ENCODE measurements around the gene OSER1.
"Not testable (repeated sequence)": the region's sequence is repeated elsewhere in the genome, so short reads cannot be mapped to it uniquely, and the experiment has no call there.

OSER1 gene

GRCh38 chr20:44199877-44200276 is 10.7 kb downstream of the OSER1 start:
- no peak for FAIRE-seq

- no peak for FAIRE-seq
Measured at GRCh38 chr20:44198872-44199271, 11.7 kb downstream of the OSER1 start.

- no peak for FAIRE-seq
Measured at GRCh38 chr20:44196271-44196670, 14.3 kb downstream of the OSER1 start.

GRCh38 chr20:44195605-44196004 is 15.0 kb downstream of the OSER1 start:
- no peak for FAIRE-seq

GRCh38 chr20:44193801-44194200 is 16.8 kb downstream of the OSER1 start:
- FAIRE-seq = no peak

GRCh38 chr20:44191640-44192039 is 18.9 kb downstream of the OSER1 start:
- FAIRE-seq = not testable (repeated sequence)

GRCh38 chr20:44190197-44190852 is 20.2 kb downstream of the OSER1 start:
- FAIRE-seq = peak; percentile 70

GRCh38 chr20:44188752-44189151 is 21.8 kb downstream of the OSER1 start:
- FAIRE-seq = no peak

- FAIRE-seq = no peak
Measured at GRCh38 chr20:44187772-44188709, 22.5 kb downstream of the OSER1 start.

GRCh38 chr20:44187054-44187771 is 23.4 kb downstream of the OSER1 start, which contains the start of gene JPH2:
JPH2 (minus strand) TSS chr20:44187188; CDS start chr20:44186705, 483 bp downstream.
- FAIRE-seq = no peak

GRCh38 chr20:44186674-44187053 is 23.9 kb downstream of the OSER1 start:
- FAIRE-seq = no peak

GRCh38 chr20:44186201-44186600 is 24.4 kb downstream of the OSER1 start:
- FAIRE-seq = no peak

- no peak for FAIRE-seq
Measured at GRCh38 chr20:44185574-44185973, 25.0 kb downstream of the OSER1 start.

- no peak for FAIRE-seq
Measured at GRCh38 chr20:44183282-44183681, 27.3 kb downstream of the OSER1 start.

GRCh38 chr20:44182863-44183262 is 27.7 kb downstream of the OSER1 start:
- no peak for FAIRE-seq

GRCh38 chr20:44182135-44182765 is 28.3 kb downstream of the OSER1 start:
- FAIRE-seq = no peak

GRCh38 chr20:44181611-44182010 is 29.0 kb downstream of the OSER1 start:
- no peak for FAIRE-seq

- no peak for FAIRE-seq
Measured at GRCh38 chr20:44180814-44181213, 29.8 kb downstream of the OSER1 start.

GRCh38 chr20:44176833-44177534 is 33.6 kb downstream of the OSER1 start:
- no peak for FAIRE-seq

- no peak for FAIRE-seq
Measured at GRCh38 chr20:44174996-44175765, 35.4 kb downstream of the OSER1 start.

GRCh38 chr20:44173846-44174245 is 36.7 kb downstream of the OSER1 start:
- no peak for FAIRE-seq

Measured in islet of Langerhans (tissue), 1 donor.